Glutamatergic neuron (in vitro differentiated cells): ENCODE data around the gene NXPH3. TPM values are rescaled to one million over a fixed set of nuclear protein-coding genes. Genes with fewer than 3 reads are reported as not detected.

Source experiments
- DNase-seq: peaks from one replicate; pipeline ENCODE4 v3.0.0; 2022
- H3K27ac Mint-ChIP-seq: one replicate; pipeline ENCODE4 v1.8.0; 2020; ENCODE audit warnings: mild to moderate bottlenecking, mixed read lengths, inconsistent platforms; ENCODE audit not compliant: unreplicated experiment
- H3K27me3 Mint-ChIP-seq: one replicate; pipeline ENCODE4 v1.8.0; 2020; ENCODE audit warnings: mild to moderate bottlenecking, moderate library complexity, mixed read lengths, inconsistent platforms; ENCODE audit not compliant: unreplicated experiment
- H3K36me3 Mint-ChIP-seq: one replicate; pipeline ENCODE4 v1.8.0; 2020; ENCODE audit warnings: mild to moderate bottlenecking, mixed read lengths, inconsistent platforms; ENCODE audit not compliant: unreplicated experiment
- H3K4me1 Mint-ChIP-seq: one replicate; pipeline ENCODE4 v1.8.0; 2020; ENCODE audit warnings: mild to moderate bottlenecking, low read depth, mixed read lengths, inconsistent platforms; ENCODE audit not compliant: unreplicated experiment
- H3K4me3 Mint-ChIP-seq: one replicate; pipeline ENCODE4 v1.8.0; 2020; ENCODE audit warnings: mild to moderate bottlenecking, mixed read lengths, inconsistent platforms; ENCODE audit not compliant: unreplicated experiment
- H3K9me3 Mint-ChIP-seq: one replicate; pipeline ENCODE4 v1.8.0; 2020; ENCODE audit warnings: mild to moderate bottlenecking, moderate library complexity, mixed read lengths, inconsistent platforms; ENCODE audit not compliant: unreplicated experiment
- CTCF ChIP-seq: fragments of 200-600 bp; sonication (generic); IDR thresholded peaks from one replicate; pipeline ENCODE4 v1.5.0; 2021; ENCODE audit not compliant: partially characterized antibody, unreplicated experiment
- total RNA-seq: library from RNA; stranded (reverse); fragmentation: NEBNext Ultra II Directional; extraction: Animal tissue kit (Norgen Biotek cat#: 25700); gene quantifications from one replicate; pipeline ENCODE4 v1.2.1, GENCODE V29; 2021; ENCODE audit not compliant: unreplicated experiment

Gene NXPH3
- total RNA-seq, 1 donor from 2014 or later: 2.0 TPM

GRCh38 chr17:49545007-49545660 is 30.5 kb upstream of the NXPH3 start:
- Mint-ChIP-seq H3K9me3 (peaks cover 4% of the 10 kb centered on the region), H3K27ac (no peak overlapping the region), H3K36me3 (no peaks in the 10 kb centered on the region), H3K4me1 (peaks cover 14% of the 10 kb centered on the region), H3K27me3 (peaks cover 5% of the 10 kb centered on the region), H3K4me3 (no peak overlapping the region)
- peak; percentile 22 for DNase-seq
- TF ChIP-seq CTCF: no peak

- peaks cover 5% of the 10 kb centered on the region for H3K27me3 Mint-ChIP-seq
- H3K4me1 Mint-ChIP-seq: peaks cover 14% of the 10 kb centered on the region
- no peak overlapping the region for H3K27ac Mint-ChIP-seq
- H3K4me3 Mint-ChIP-seq: no peak overlapping the region
- peaks cover 4% of the 10 kb centered on the region for H3K9me3 Mint-ChIP-seq
- H3K36me3 Mint-ChIP-seq: no peaks in the 10 kb centered on the region
- DNase-seq: no peak
- TF ChIP-seq CTCF: no peak
Measured at GRCh38 chr17:49545806-49546545, 29.7 kb upstream of the NXPH3 start.

GRCh38 chr17:49546546-49547535 is 28.8 kb upstream of the NXPH3 start:
- Mint-ChIP-seq H3K36me3 (no peaks in the 10 kb centered on the region), H3K27me3 (peaks cover 2% of the 10 kb centered on the region), H3K9me3 (peaks cover 4% of the 10 kb centered on the region), H3K4me1 (peaks cover 18% of the 10 kb centered on the region), H3K27ac (no peak overlapping the region), H3K4me3 (no peak overlapping the region)
- no peak for DNase-seq
- TF ChIP-seq CTCF: no peak

GRCh38 chr17:49547566-49547965 is 28.1 kb upstream of the NXPH3 start:
- TF ChIP-seq CTCF: no peak
- no peak overlapping the region for H3K27ac Mint-ChIP-seq
- no peak for DNase-seq
- H3K36me3 Mint-ChIP-seq: no peaks in the 10 kb centered on the region
- no peak overlapping the region for H3K4me3 Mint-ChIP-seq
- peaks cover 4% of the 10 kb centered on the region for H3K9me3 Mint-ChIP-seq
- H3K4me1 Mint-ChIP-seq: peaks cover 18% of the 10 kb centered on the region
- H3K27me3 Mint-ChIP-seq: peaks cover 2% of the 10 kb centered on the region
